ENCODE data around the gene DPT. TPM values are rescaled to one million over a fixed set of nuclear protein-coding genes. Genes with fewer than 3 reads are reported as not detected.
A peak's percentile ranks its signal among the peaks of the same experiment; 100 is the strongest.

The DPT gene
- polyA plus RNA-seq, 1 of the 3 experiments (the other 2 are of a cell fraction), result 0.05 TPM

- TF ChIP-seq MAX (IDR thresholded peaks at IDR 0.05; ENCODE audit: low read depth), result peak; percentile 73
Observed at GRCh38 chr1:168728473-168729404, at the start of gene DPT (continued).

- WGBS (ENCODE audit: low lambda C conversion rate), result 78% methylated on average over 3 of the region's 3 CpGs
- Histone ChIP-seq H3K27me3 (ENCODE audit: insufficient read depth) (no peaks in the 10 kb centered on the region), H3K4me3 (ENCODE audit: low read depth in 2 of 2, low read length in 1 of 2) (no peak overlapping the region), H3K9me2 (no peaks in the 10 kb centered on the region), H3F3A (replicated peaks; ENCODE audit: insufficient read depth) (no peaks in the 10 kb centered on the region), H2AFZ (ENCODE audit: low read depth) (no peak overlapping the region), H3K36me3 (replicated peaks in 1 of 2; ENCODE audit: control insufficient read depth in 1 of 2, insufficient read depth in 2 of 2, low read length in 1 of 2) (no peaks in the 10 kb centered on the region), H3K4me2 (no peak overlapping the region), H3K9me3 (no peaks in the 10 kb centered on the region), H3K9ac (no peak overlapping the region), H3K27ac (ENCODE audit: low read depth in 2 of 2, low read length in 1 of 2) (no peak overlapping the region), H4K20me1 (ENCODE audit: insufficient read depth) (no peaks in the 10 kb centered on the region), H3K79me2 (ENCODE audit: insufficient read depth) (no peaks in the 10 kb centered on the region), H3K4me1 (ENCODE audit: control insufficient read depth in 1 of 2, insufficient read depth in 2 of 2, low read depth in 1 of 2, low read length in 1 of 2) (no peaks in the 10 kb centered on the region)
- POLR2A ChIA-PET, result no interaction called here
- TF ChIP-seq EP300 (IDR thresholded peaks at IDR 0.05; ENCODE audit: borderline replicate concordance in 1 of 2, low read depth in 1 of 2, low read length in 1 of 2), result no peak
- TF ChIP-seq ZBTB33 (IDR thresholded peaks at IDR 0.05; ENCODE audit: borderline replicate concordance, low read depth), result no peak
- no peak for TF ChIP-seq SIN3A (IDR thresholded peaks at IDR 0.05; ENCODE audit: borderline replicate concordance, low read depth, low read length)
- TF ChIP-seq TCF12 (IDR thresholded peaks at IDR 0.05), result no peak
- no peak for TF ChIP-seq POLR2AphosphoS5 (IDR thresholded peaks at IDR 0.05; ENCODE audit: low read depth, low read length)
- TF ChIP-seq SMC3 (IDR thresholded peaks at IDR 0.05; ENCODE audit: low read depth, low read length), result no peak
- no peak for TF ChIP-seq EZH2phosphoT487 (IDR thresholded peaks at IDR 0.05; ENCODE audit: borderline replicate concordance, low read depth)
- TF ChIP-seq RXRA (IDR thresholded peaks at IDR 0.05; ENCODE audit: borderline replicate concordance, low read depth), result no peak
- no peak for TF ChIP-seq PBX3 (IDR thresholded peaks at IDR 0.05)
- no peak for TF ChIP-seq FOSL2 (IDR thresholded peaks at IDR 0.05; ENCODE audit: borderline replicate concordance, low read depth)
- CTCF ChIA-PET, result interaction anchor here (1.2 to 1.6 kb wide), 3 partner anchors 9 to 172 kb away, joined by 4 to 7 read pairs (median 6); no protein-coding TSS in a partner anchor
- no peak for DNase-seq
Observed at GRCh38 chr1:168775366-168775765, 46.4 kb upstream of the DPT start.

Measured in SK-N-SH (cell line).